Fibroblast of skin of abdomen (primary cell): ENCODE measurements around the gene RETN. TPM values are rescaled to one million over a fixed set of nuclear protein-coding genes. Genes with fewer than 3 reads are reported as not detected.

Source experiments
- DNase-seq: peaks from one replicate; pipeline ENCODE4 v3.0.0-alpha.2; 2013
- polyA plus RNA-seq, 2 experiments: library from polyadenylated mRNA; unstranded; fragments of 120-200 nt; gene quantifications; one replicate each; pipeline ENCODE4 v1.2.1, GENCODE V29; 2013; ENCODE audit not compliant: insufficient read length in 2 of 2

The RETN gene
- polyA plus RNA-seq (2013, experiment 1 of 2; ENCODE audit: insufficient read length), result not detected
- polyA plus RNA-seq (2013, experiment 2 of 2; ENCODE audit: insufficient read length), result not detected

GRCh38 chr19:7668842-7669241 is at the start of gene RETN:
Gene RETN, plus strand, starts transcription at chr19:7669049. Its CDS starts 278 bp downstream, at chr19:7669327.
- no peak for DNase-seq

- no peak for DNase-seq
Observed at GRCh38 chr19:7619671-7620441, 49.0 kb upstream of the RETN start.

GRCh38 chr19:7620442-7621412 is 48.1 kb upstream of the RETN start:
- no peak for DNase-seq

GRCh38 chr19:7622933-7623685 is 45.7 kb upstream of the RETN start:
- DNase-seq, result no peak

- DNase-seq, result no peak
Observed at GRCh38 chr19:7623725-7624603, 44.9 kb upstream of the RETN start.

- no peak for DNase-seq
Observed at GRCh38 chr19:7624810-7625209, 44.0 kb upstream of the RETN start.

GRCh38 chr19:7625763-7626372 is 43.0 kb upstream of the RETN start:
- no peak for DNase-seq

- DNase-seq, result no peak
Observed at GRCh38 chr19:7627166-7627565, 41.7 kb upstream of the RETN start.

- DNase-seq, result no peak
Observed at GRCh38 chr19:7628589-7629311, 40.1 kb upstream of the RETN start.

- DNase-seq, result peak; percentile 99
Observed at GRCh38 chr19:7629347-7630054, 39.3 kb upstream of the RETN start, which contains the start of the genes PET100 and XAB2. Gene PET100, plus strand, starts transcription at chr19:7629793. Its CDS starts 41 bp downstream, at chr19:7629834. Gene XAB2, minus strand, starts transcription at chr19:7629545. Its CDS starts 18 bp downstream, at chr19:7629527.

- DNase-seq, result no peak
Observed at GRCh38 chr19:7631577-7631976, 37.3 kb upstream of the RETN start.

- no peak for DNase-seq
Observed at GRCh38 chr19:7632340-7633203, 36.3 kb upstream of the RETN start.

- no peak for DNase-seq
Observed at GRCh38 chr19:7633698-7634097, 35.2 kb upstream of the RETN start, which contains the start of gene PCP2. Gene PCP2, minus strand, starts transcription at chr19:7633719. Its CDS starts 262 bp downstream, at chr19:7633457.

- no peak for DNase-seq
Observed at GRCh38 chr19:7635670-7636069, 33.2 kb upstream of the RETN start.

GRCh38 chr19:7636317-7636690 is 32.5 kb upstream of the RETN start:
- DNase-seq, result no peak

- no peak for DNase-seq
Observed at GRCh38 chr19:7636691-7637373, 32.0 kb upstream of the RETN start, which contains the start of gene STXBP2. Gene STXBP2, plus strand, starts transcription at chr19:7637110. Its CDS starts 40 bp downstream, at chr19:7637150.
